AG04449 (cell line): Measurements from ENCODE around the gene AEN.
"Not testable (repeated sequence)": the region's sequence is repeated elsewhere in the genome, so short reads cannot be mapped to it uniquely, and the experiment has no call there.

Experiments
- CTCF ChIA-PET: fragments of 350-600 bp; formaldehyde crosslinking; extraction: SDS; loops from one replicate; lab custom pipeline; 2021; ENCODE audit warnings: antibody characterized with exemption; lab: Yijun Ruan, JAX
- POLR2A ChIA-PET: fragments of 400-600, 350-600 bp; formaldehyde crosslinking; extraction: SDS; loops from one replicate; lab custom pipeline; 2020; ENCODE audit warnings: antibody characterized with exemption, inconsistent platforms; lab: Yijun Ruan, JAX
- DNase-seq: peaks from one replicate; pipeline ENCODE4 v3.0.0-alpha.2; 2010; ENCODE audit warnings: low read depth, low spot score
- H3K4me3 ChIP-seq: 2 replicates; pipeline ENCODE4 v1.5.1; 2011; ENCODE audit warnings: low read depth, mild to moderate bottlenecking, control low read depth, low read length
- CTCF ChIP-seq: IDR thresholded peaks from one replicate; pipeline ENCODE4 v1.5.1; 2011; ENCODE audit warnings: mild to moderate bottlenecking, moderate library complexity, low read length, control low read depth, inconsistent platforms; ENCODE audit not compliant: insufficient read depth; ENCODE audit errors: missing control alignments

The AEN gene

GRCh38 chr15:88637436-88637835 is 16.3 kb downstream of the AEN start:
- no peak for TF ChIP-seq CTCF
- POLR2A ChIA-PET = interaction anchor here (1.8 kb wide), 2 partner anchors 12 to 23 kb away, joined by 6 read pairs; no protein-coding TSS in a partner anchor
- no peak overlapping the region for H3K4me3 ChIP-seq
- CTCF ChIA-PET = interaction anchor here (1.8 kb wide), 1 partner anchor 13 kb away, joined by 8 read pairs; no protein-coding TSS in a partner anchor
- DNase-seq = no peak

GRCh38 chr15:88637841-88638625 is 16.9 kb downstream of the AEN start:
- POLR2A ChIA-PET = interaction anchor here (0.8 to 1.8 kb wide), 8 partner anchors 9 to 267 kb away, joined by 3 to 7 read pairs (median 4); partner anchors contain the start of gene AEN

GRCh38 chr15:88638626-88639372 is 17.7 kb downstream of the AEN start, which contains the start of gene ISG20:
ISG20 (plus strand) TSS chr15:88639016; CDS start chr15:88639367, 351 bp downstream.
- ChIA-PET POLR2A (interaction anchor here (0.8 to 1.8 kb wide), 8 partner anchors 9 to 266 kb away, joined by 3 to 7 read pairs (median 4); partner anchors contain the start of gene AEN), CTCF (interaction anchor here (0.7 to 1.8 kb wide), 12 partner anchors 10 to 261 kb away, joined by 3 to 9 read pairs (median 4); no protein-coding TSS in a partner anchor)
- peak; percentile 62 for TF ChIP-seq CTCF
- DNase-seq = peak; percentile 88
- peak within 1 kb of the TSS; percentile 57 for H3K4me3 ChIP-seq

More at GRCh38 chr15:88637841-88638625, 16.9 kb downstream of the AEN start:
- H3K4me3 ChIP-seq = peak overlapping the region; percentile 57
- TF ChIP-seq CTCF = no peak
- DNase-seq = no peak
- CTCF ChIA-PET = interaction anchor here (0.7 to 1.8 kb wide), 12 partner anchors 10 to 262 kb away, joined by 3 to 9 read pairs (median 4); no protein-coding TSS in a partner anchor

- no peak overlapping the region for H3K4me3 ChIP-seq
- ChIA-PET CTCF (no interaction called here), POLR2A (no interaction called here)
- no peak for TF ChIP-seq CTCF
- DNase-seq = no peak
These were observed 20.9 kb downstream of the AEN start for GRCh38 chr15:88641959-88642452.

- H3K4me3 ChIP-seq, CTCF ChIA-PET, POLR2A ChIA-PET, DNase-seq: not testable (repeated sequence)
These were observed 21.4 kb downstream of the AEN start for GRCh38 chr15:88642514-88642913.

- CTCF ChIA-PET = interaction anchor here (3.1 kb wide), 1 partner anchor 13 kb away, joined by 25 read pairs; no protein-coding TSS in a partner anchor
- DNase-seq = no peak
- H3K4me3 ChIP-seq = no peak overlapping the region
- no peak for TF ChIP-seq CTCF
- POLR2A ChIA-PET = no interaction called here
These were observed 23.6 kb downstream of the AEN start for GRCh38 chr15:88644741-88645140.
